Muscle of arm (tissue), 12 donors: ENCODE results near the gene TTLL11. TPM values are rescaled to one million over a fixed set of nuclear protein-coding genes. Genes with fewer than 3 reads are reported as not detected.
"Not testable (repeated sequence)": the region's sequence is repeated elsewhere in the genome, so short reads cannot be mapped to it uniquely, and the experiment has no call there.

ENCODE experiments used
- DNase-seq: peaks from one replicate; pipeline ENCODE4 v3.0.0-alpha.2; 2013
- polyA plus RNA-seq, 12 donors: library from polyadenylated mRNA; unstranded; fragments of 120-200 nt; gene quantifications; one replicate each; pipeline ENCODE4 v1.2.1, GENCODE V29; 2013; ENCODE audit not compliant: insufficient read length in 12 of 12

Gene TTLL11
- polyA plus RNA-seq, 12 donors, result 13.0 to 36.5 (median 27.4) TPM; not detected in 1

DNA sequence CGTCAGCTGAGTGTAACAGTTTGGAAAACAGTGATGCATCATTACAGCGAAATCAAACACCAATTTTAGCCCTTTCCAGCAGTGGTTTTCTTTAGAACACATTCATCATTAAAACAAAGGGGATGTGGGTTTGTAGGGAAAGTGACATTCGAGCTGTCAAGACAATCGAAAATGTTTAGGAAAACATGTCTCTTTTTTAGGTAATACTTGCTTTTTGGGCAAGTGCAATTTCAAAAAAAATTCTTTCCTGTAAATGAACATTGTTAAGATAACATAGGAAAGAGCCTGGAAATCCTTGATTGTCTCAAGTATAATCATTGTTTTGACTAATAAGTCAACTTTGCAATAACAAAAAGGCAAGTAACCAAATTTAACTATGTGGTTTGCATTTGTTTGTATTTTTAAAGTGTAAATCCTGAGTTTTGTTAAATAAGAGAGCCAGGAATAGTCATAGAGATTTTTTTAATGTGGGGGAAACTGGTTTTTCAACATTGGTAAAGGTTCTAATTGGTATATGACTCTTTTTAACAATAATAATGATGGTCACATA lies 182.5 kb downstream of the TTLL11 start:
- no peak for DNase-seq

DNA sequence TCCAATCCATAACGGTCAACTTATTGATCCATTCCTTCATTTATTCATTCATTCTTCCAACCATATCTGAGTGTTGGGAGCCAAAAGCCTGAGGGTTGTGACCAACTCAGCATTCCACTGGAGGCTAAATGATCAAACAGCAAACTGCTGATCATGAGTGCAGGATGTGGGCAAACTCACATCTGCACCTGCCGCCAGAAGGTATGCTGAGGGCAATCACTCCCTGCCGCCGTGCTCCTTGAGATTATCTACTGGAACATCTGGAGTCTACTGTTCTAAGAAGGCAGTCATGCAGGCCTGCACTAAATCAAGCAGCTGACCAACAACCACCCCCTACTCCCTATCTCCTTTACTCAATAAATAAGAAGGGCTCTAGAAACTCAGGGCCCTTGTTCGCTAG lies 184.0 kb downstream of the TTLL11 start:
- no peak for DNase-seq

DNA sequence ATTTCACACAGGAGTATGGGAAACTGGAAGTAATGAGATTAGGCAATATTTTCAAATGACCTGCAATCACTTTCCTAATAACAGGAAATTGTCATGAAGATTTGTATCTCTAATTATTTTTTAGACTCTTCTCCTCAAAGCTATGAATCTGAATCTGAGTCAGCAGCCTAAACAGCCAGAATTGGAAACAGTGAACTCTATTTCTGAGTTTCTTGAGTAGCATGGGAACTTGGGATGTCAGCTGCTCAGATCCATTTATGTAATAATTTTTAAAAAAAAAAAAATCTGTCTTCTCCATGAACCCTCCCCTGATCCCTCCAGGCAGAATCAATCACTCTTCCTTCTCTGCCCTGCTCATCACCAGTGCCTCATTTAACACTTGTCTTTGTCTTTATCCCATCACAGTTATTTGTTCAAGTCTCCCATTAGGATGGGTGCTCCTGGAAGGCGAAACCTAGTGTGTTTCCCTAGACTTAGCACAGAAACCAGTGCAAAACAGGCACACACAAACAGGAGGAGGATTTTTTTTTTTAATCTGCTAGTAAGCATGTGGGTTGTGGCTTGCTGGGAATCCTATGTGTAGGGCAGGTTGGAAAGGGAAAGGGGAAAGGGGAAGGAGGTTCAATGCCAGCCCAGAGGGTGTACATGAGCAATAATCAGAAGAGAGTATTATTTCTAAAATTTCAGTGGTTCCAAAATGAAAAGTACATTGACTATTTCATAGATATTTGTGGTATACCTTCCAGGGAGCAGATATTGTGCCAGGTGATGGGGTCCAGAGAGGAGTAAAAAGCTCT lies 186.8 kb downstream of the TTLL11 start:
- DNase-seq, result no peak

- peak; percentile 53 for DNase-seq
Observed at GRCh38 chr9:121902461-121903135, 190.5 kb downstream of the TTLL11 start.

GRCh38 chr9:121901616-121902015 lies 191.5 kb downstream of the TTLL11 start:
- DNase-seq, result no peak

- no peak for DNase-seq
Observed at GRCh38 chr9:121900163-121900562, 192.9 kb downstream of the TTLL11 start.

GRCh38 chr9:121898856-121899255 lies 194.3 kb downstream of the TTLL11 start:
- no peak for DNase-seq

DNA sequence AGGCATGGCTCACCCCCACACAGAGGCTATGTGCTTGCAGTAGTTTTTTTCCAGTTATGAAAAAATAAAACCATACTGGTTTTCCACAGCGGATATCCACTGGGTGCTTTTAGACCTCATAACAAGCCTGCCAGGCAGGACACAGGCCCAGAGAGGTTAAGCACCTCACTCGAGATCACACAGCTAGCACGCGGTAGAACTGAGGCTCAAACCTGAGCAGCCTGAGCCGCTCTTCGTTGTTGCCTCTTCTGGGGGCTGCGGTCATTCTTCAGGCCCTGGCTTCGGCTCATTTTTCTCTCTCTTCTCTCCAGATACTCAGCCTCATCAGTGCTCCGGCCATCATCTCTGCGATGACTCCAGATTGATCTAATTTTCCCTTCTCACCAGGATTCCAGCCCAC lies 196.0 kb downstream of the TTLL11 start:
- no peak for DNase-seq

DNA sequence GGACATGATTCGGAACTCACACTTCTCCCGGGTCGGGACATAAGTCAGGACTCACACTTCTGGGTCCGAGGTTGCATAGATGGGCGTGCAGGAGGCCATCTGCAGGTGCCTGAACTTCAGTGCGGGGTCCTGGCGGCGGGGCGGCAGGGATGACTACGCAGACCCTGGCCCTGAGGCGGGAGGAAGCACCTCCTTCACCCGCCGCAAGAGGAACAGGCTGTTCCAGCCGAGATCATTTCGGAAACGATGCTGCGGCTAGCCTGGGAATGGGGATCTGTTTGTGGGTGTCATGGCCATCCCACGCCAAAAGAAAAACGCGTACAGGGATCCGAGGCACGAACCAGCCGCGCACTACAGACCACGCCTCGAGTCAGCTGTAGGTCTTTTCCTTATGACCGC lies 196.6 kb downstream of the TTLL11 start:
- no peak for DNase-seq

DNA sequence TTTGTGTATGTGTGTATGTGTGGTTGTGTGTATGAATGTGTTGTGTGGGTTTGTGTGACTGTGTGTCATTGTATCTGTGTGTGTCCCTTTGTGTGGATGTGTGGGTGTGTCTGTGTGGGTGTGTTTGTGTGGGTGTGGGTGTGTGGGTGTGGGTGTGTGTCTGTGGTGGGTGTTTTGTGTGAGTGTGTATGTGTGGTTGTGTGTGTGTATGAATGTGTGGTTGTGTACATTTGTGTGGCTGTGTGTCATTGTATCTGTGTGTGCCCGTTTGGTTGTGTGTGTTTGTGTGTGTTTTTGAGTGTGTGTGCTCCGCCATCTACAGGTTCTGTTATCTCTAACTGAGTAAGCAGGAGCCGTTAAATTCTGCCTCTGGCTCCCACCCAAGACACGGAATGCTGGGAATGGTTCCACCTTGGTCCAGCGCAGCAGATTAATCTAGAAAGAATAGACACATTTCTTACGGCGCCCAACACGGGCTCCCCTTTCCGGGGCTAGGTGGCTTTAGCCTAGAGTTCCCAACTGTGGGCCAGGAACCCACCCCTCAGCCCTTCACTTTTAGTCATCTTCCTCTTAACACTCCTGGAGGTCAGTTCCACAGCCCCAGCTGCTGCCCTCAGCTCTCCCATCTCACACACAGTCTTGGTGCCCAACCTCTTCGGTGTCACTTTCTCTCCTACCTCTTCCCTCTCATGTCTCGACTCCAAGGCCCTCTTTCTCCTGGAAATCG lies 197.1 kb downstream of the TTLL11 start:
- DNase-seq, result no peak

DNA sequence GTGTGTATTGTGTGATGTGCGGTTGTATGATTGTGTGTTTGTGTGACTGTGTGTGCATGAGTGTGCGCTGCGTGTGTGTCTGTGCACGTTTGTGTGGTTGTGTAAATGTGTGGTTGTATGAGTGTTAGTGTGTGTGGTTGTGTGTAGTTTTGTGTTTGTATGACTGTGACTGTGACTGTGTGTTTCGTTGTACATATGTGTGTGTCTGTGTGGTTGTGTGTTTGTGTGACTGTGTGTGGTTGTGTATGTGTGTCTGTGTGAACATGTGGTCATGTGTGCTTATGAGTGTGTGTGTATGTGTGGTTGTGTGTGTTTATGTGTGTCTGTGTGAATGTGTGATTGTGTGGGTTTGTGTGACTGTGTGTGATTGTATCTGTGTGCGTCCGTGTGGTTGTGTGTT lies 197.8 kb downstream of the TTLL11 start:
- no peak for DNase-seq

- DNase-seq, result not testable (repeated sequence)
Observed at GRCh38 chr9:121894380-121894779, 198.7 kb downstream of the TTLL11 start.

GRCh38 chr9:121893786-121894185 lies 199.3 kb downstream of the TTLL11 start:
- DNase-seq, result no peak

DNA sequence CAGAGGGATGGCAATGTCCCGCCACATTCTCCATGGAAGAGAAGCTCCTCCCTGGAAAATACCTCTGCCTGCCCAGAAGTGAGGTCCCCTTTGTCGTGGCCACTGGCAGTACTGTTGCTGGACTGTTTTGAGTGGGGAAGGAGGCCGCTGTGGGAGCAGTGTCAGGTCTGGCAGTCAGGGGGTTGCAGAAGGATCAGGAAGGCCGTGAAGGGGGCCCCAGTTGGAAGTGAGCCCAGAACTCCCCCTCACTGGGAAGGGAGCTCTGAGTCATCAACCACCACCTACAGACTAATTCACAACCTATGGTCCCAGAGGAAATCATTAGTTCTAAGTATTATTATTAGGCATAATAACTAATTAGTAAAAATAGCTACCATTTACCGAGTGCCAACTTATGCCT lies 200.4 kb downstream of the TTLL11 start:
- DNase-seq, result no peak

DNA sequence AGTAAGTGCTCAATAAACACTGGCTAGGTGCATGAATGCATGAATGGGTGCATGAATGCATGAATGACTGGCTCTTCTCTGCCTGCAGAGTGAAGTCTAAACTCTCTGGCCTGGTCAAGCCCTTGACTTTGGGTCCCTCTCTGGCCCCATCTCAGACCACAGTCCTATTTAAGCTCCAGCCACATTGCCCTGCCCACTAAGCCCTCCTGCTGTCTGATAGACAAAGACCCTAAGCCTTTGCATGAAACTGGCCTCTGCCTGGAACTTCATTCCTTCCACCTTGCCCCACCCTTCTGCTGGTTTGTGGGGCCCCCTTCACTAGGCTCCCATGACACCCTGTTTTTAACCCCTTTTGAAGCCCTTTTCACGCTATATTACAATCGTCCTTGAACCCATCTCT lies 202.4 kb downstream of the TTLL11 start:
- no peak for DNase-seq

GRCh38 chr9:121889990-121890563 lies 203.0 kb downstream of the TTLL11 start:
- no peak for DNase-seq

DNA sequence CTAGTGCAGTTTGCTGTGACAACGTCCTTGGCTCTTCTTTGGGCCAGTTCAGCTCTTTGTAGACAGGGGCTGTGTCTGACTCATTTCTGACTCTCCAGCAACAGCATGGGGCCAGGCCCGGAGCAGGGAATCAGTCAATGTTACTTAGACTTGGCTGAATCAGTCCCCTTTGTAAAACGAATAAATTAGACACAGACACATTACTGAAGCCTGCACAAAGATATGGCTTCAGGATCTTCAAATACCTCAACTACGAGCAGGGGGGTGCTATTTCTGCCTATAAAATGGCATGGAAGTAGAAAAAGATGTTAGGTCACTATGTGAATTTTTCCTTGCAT lies 204.7 kb downstream of the TTLL11 start:
- DNase-seq, result no peak

GRCh38 chr9:121887553-121888437 lies 205.3 kb downstream of the TTLL11 start:
- DNase-seq, result no peak

- no peak for DNase-seq
Observed at GRCh38 chr9:121886759-121887485, 206.2 kb downstream of the TTLL11 start.

DNA sequence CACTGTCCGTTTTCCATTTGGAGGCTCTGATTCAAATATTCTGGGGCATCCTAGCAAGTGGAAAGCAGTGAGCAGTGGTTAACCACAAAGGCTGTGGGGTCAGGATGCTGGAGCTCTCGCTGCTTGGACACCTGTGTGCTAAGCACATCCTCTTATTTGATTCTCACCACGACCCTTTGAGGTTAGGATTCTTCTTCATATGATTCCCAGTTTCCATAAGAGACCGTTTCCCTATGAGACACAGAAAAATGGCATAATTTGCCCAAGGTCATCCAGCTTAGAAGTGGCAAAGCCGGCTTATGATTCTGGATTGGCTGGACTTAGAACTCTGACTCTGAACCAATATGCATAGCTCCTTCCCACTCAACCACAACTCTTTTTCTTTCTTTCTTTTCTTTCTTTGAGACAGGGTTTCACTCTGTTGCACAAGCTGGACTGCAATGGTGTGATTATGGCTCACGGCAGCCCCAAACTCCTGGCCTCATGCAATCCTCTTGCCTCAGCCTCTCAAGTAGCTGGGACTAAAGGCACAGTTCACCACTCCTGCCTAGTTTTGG lies 207.7 kb downstream of the TTLL11 start:
- DNase-seq, result no peak
